ENCODE data around the gene KLF13. TPM values are rescaled to one million over a fixed set of nuclear protein-coding genes. Genes with fewer than 3 reads are reported as not detected.

The KLF13 gene
- total and polyA plus RNA-seq, 3 experiments from 2014 or later = 109 to 147 (median 145) TPM

- peaks cover 70% of the 10 kb centered on the region for H3K4me1 ChIP-seq (ENCODE audit: insufficient read depth, low read length)
- ChIA-PET POLR2A (interaction anchor here (0.5 to 2.1 kb wide), 2 partner anchors 35 to 62 kb away, joined by 3 to 4 read pairs; no protein-coding TSS in a partner anchor), CTCF (no interaction called here)
- Mint-ChIP-seq H3K9me3 (peaks cover 0 to 3% (median 0%) of the 10 kb centered on the region in 5 donors), H3K4me1 (peaks cover 77 to 96% (median 80%) of the 10 kb centered on the region in 3 donors), H3K4me3 (peak overlapping the region in 2 of 7 donors; percentile 27 to 51), H3K27ac (peak overlapping the region in 7 of 8 donors; percentile 5 to 90 (median 54)), H3K27me3 (peaks cover 0 to 2% of the 10 kb centered on the region in 2 donors), H3K36me3 (peaks cover 7 to 80% (median 14%) of the 10 kb centered on the region in 3 donors)
- H3K27me3 ChIP-seq (ENCODE audit: insufficient read depth, low read length, poor library complexity, severe bottlenecking) = no peaks in the 10 kb centered on the region
- no peak for DNase-seq
- no peak overlapping the region for H3K27ac ChIP-seq (ENCODE audit: low read depth, low read length)
- H3K9me3 ChIP-seq (ENCODE audit: low read length) = no peaks in the 10 kb centered on the region
- peaks cover 22% of the 10 kb centered on the region for H3K36me3 ChIP-seq (ENCODE audit: insufficient read depth, low read length)
- H3K4me3 ChIP-seq (ENCODE audit: low read length) = no peak overlapping the region
These were observed 46.6 kb downstream of the KLF13 start for GRCh38 chr15:31373096-31373865.

- H3K36me3 ChIP-seq (ENCODE audit: insufficient read depth, low read length) = peaks cover 29% of the 10 kb centered on the region
- peak in 1 of 5 donors; percentile 45 for DNase-seq
- Mint-ChIP-seq H3K27ac (peak overlapping the region in 3 of 8 donors; percentile 15 to 80 (median 72)), H3K36me3 (peaks cover 7 to 84% (median 14%) of the 10 kb centered on the region in 3 donors), H3K27me3 (peaks cover 0 to 2% of the 10 kb centered on the region in 2 donors), H3K4me1 (peaks cover 77 to 96% (median 81%) of the 10 kb centered on the region in 3 donors), H3K4me3 (peak overlapping the region in 1 of 7 donors; percentile 51), H3K9me3 (peaks cover 0 to 3% (median 0%) of the 10 kb centered on the region in 5 donors)
- H3K27ac ChIP-seq (ENCODE audit: low read depth, low read length) = no peak overlapping the region
- H3K9me3 ChIP-seq (ENCODE audit: low read length) = no peaks in the 10 kb centered on the region
- POLR2A ChIA-PET = interaction anchor here (2.1 kb wide), 1 partner anchor 61 kb away, joined by 4 read pairs; no protein-coding TSS in a partner anchor
- peaks cover 69% of the 10 kb centered on the region for H3K4me1 ChIP-seq (ENCODE audit: insufficient read depth, low read length)
- H3K27me3 ChIP-seq (ENCODE audit: insufficient read depth, low read length, poor library complexity, severe bottlenecking) = no peaks in the 10 kb centered on the region
- CTCF ChIA-PET = no interaction called here
- no peak overlapping the region for H3K4me3 ChIP-seq (ENCODE audit: low read length)
These were observed 47.3 kb downstream of the KLF13 start for GRCh38 chr15:31373970-31374369.

- Mint-ChIP-seq H3K4me3 (peak overlapping the region in 2 of 7 donors; percentile 26 to 50), H3K27ac (peak overlapping the region in 5 of 8 donors; percentile 15 to 82 (median 78)), H3K36me3 (peaks cover 6 to 86% (median 15%) of the 10 kb centered on the region in 3 donors), H3K27me3 (peaks cover 0 to 2% of the 10 kb centered on the region in 2 donors), H3K9me3 (peaks cover 0 to 3% (median 0%) of the 10 kb centered on the region in 5 donors), H3K4me1 (peaks cover 77 to 96% (median 81%) of the 10 kb centered on the region in 3 donors)
- POLR2A ChIA-PET = no interaction called here
- H3K27ac ChIP-seq (ENCODE audit: low read depth, low read length) = no peak overlapping the region
- H3K27me3 ChIP-seq (ENCODE audit: insufficient read depth, low read length, poor library complexity, severe bottlenecking) = no peaks in the 10 kb centered on the region
- H3K4me3 ChIP-seq (ENCODE audit: low read length) = no peak overlapping the region
- peaks cover 64% of the 10 kb centered on the region for H3K4me1 ChIP-seq (ENCODE audit: insufficient read depth, low read length)
- CTCF ChIA-PET = no interaction called here
- no peaks in the 10 kb centered on the region for H3K9me3 ChIP-seq (ENCODE audit: low read length)
- peaks cover 34% of the 10 kb centered on the region for H3K36me3 ChIP-seq (ENCODE audit: insufficient read depth, low read length)
- DNase-seq = peak in 1 of 5 donors; percentile 19
These were observed 47.9 kb downstream of the KLF13 start for GRCh38 chr15:31374489-31374888.

GRCh38 chr15:31374986-31375385 lies 48.4 kb downstream of the KLF13 start:
- H3K4me3 ChIP-seq (ENCODE audit: low read length) = no peak overlapping the region
- Mint-ChIP-seq H3K4me3 (peak overlapping the region in 2 of 7 donors; percentile 36 to 50), H3K27me3 (peaks cover 0 to 2% of the 10 kb centered on the region in 2 donors), H3K9me3 (no peaks in the 10 kb centered on the region), H3K27ac (peak overlapping the region in 4 of 8 donors; percentile 33 to 82 (median 62)), H3K36me3 (peaks cover under 1 to 86% (median 14%) of the 10 kb centered on the region in 3 donors), H3K4me1 (peaks cover 76 to 95% (median 78%) of the 10 kb centered on the region in 3 donors)
- DNase-seq = peak in 1 of 5 donors; percentile 23
- CTCF ChIA-PET = no interaction called here
- H3K27ac ChIP-seq (ENCODE audit: low read depth, low read length) = no peak overlapping the region
- no peaks in the 10 kb centered on the region for H3K27me3 ChIP-seq (ENCODE audit: insufficient read depth, low read length, poor library complexity, severe bottlenecking)
- H3K36me3 ChIP-seq (ENCODE audit: insufficient read depth, low read length) = peaks cover 38% of the 10 kb centered on the region
- H3K9me3 ChIP-seq (ENCODE audit: low read length) = no peaks in the 10 kb centered on the region
- H3K4me1 ChIP-seq (ENCODE audit: insufficient read depth, low read length) = peaks cover 59% of the 10 kb centered on the region
- POLR2A ChIA-PET = no interaction called here

- DNase-seq = no peak
- ChIA-PET CTCF (interaction anchor here (1.0 to 1.2 kb wide), 2 partner anchors 10 to 161 kb away, joined by 3 read pairs; no protein-coding TSS in a partner anchor), POLR2A (no interaction called here)
- no peaks in the 10 kb centered on the region for H3K27me3 ChIP-seq (ENCODE audit: insufficient read depth, low read length, poor library complexity, severe bottlenecking)
- H3K9me3 ChIP-seq (ENCODE audit: low read length) = no peaks in the 10 kb centered on the region
- peaks cover 0 to 2% of the 10 kb centered on the region in 2 donors for H3K27me3 Mint-ChIP-seq
- no peak overlapping the region for H3K4me3 Mint-ChIP-seq
- no peak overlapping the region for H3K27ac ChIP-seq (ENCODE audit: low read depth, low read length)
- H3K36me3 Mint-ChIP-seq = peaks cover 0 to 91% (median 15%) of the 10 kb centered on the region in 3 donors
- H3K4me1 Mint-ChIP-seq = peaks cover 68 to 92% (median 70%) of the 10 kb centered on the region in 3 donors
- peak overlapping the region in 7 of 8 donors; percentile 15 to 82 (median 67) for H3K27ac Mint-ChIP-seq
- H3K36me3 ChIP-seq (ENCODE audit: insufficient read depth, low read length) = peaks cover 44% of the 10 kb centered on the region
- no peak overlapping the region for H3K4me3 ChIP-seq (ENCODE audit: low read length)
- H3K9me3 Mint-ChIP-seq = no peaks in the 10 kb centered on the region
- H3K4me1 ChIP-seq (ENCODE audit: insufficient read depth, low read length) = peaks cover 51% of the 10 kb centered on the region
These were observed 49.1 kb downstream of the KLF13 start for GRCh38 chr15:31375772-31376171.

- H3K9me3 Mint-ChIP-seq = no peaks in the 10 kb centered on the region
- peak overlapping the region in 2 of 7 donors; percentile 13 to 28 for H3K4me3 Mint-ChIP-seq
- CTCF ChIA-PET = interaction anchor here (1.0 to 1.2 kb wide), 2 partner anchors 11 to 162 kb away, joined by 3 read pairs; no protein-coding TSS in a partner anchor
- POLR2A ChIA-PET = no interaction called here
- H3K4me3 ChIP-seq (ENCODE audit: low read length) = no peak overlapping the region
- peaks cover 0 to 1% of the 10 kb centered on the region in 2 donors for H3K27me3 Mint-ChIP-seq
- H3K27ac Mint-ChIP-seq = peak overlapping the region; percentile 50 to 82 (median 68)
- H3K36me3 Mint-ChIP-seq = peaks cover 3 to 93% (median 18%) of the 10 kb centered on the region in 3 donors
- H3K36me3 ChIP-seq (ENCODE audit: insufficient read depth, low read length) = peaks cover 48% of the 10 kb centered on the region
- H3K4me1 ChIP-seq (ENCODE audit: insufficient read depth, low read length) = peaks cover 43% of the 10 kb centered on the region
- no peaks in the 10 kb centered on the region for H3K27me3 ChIP-seq (ENCODE audit: insufficient read depth, low read length, poor library complexity, severe bottlenecking)
- peaks cover 65 to 89% (median 67%) of the 10 kb centered on the region in 3 donors for H3K4me1 Mint-ChIP-seq
- no peak for DNase-seq
- no peaks in the 10 kb centered on the region for H3K9me3 ChIP-seq (ENCODE audit: low read length)
- no peak overlapping the region for H3K27ac ChIP-seq (ENCODE audit: low read depth, low read length)
These were observed 49.9 kb downstream of the KLF13 start for GRCh38 chr15:31376511-31376910.

- Histone ChIP-seq H3K27me3 (ENCODE audit: insufficient read depth, low read length, poor library complexity, severe bottlenecking) (no peaks in the 10 kb centered on the region), H3K9me3 (ENCODE audit: low read length) (no peaks in the 10 kb centered on the region), H3K36me3 (ENCODE audit: insufficient read depth, low read length) (peaks cover 48% of the 10 kb centered on the region), H3K4me1 (ENCODE audit: insufficient read depth, low read length) (peaks cover 38% of the 10 kb centered on the region), H3K4me3 (ENCODE audit: low read length) (no peak overlapping the region), H3K27ac (ENCODE audit: low read depth, low read length) (no peak overlapping the region)
- Mint-ChIP-seq H3K36me3 (peaks cover 4 to 94% (median 20%) of the 10 kb centered on the region in 3 donors), H3K9me3 (no peaks in the 10 kb centered on the region), H3K27ac (peak overlapping the region in 5 of 8 donors; percentile 43 to 82 (median 63)), H3K4me1 (peaks cover 67 to 87% (median 68%) of the 10 kb centered on the region in 3 donors), H3K4me3 (no peak overlapping the region), H3K27me3 (peaks cover 0 to 1% of the 10 kb centered on the region in 2 donors)
- POLR2A ChIA-PET = interaction anchor here (1.2 to 2.3 kb wide), 3 partner anchors 13 to 51 kb away, joined by 3 to 7 read pairs (median 3); partner anchors contain the start of gene KLF13
- no peak for DNase-seq
- CTCF ChIA-PET = interaction anchor here (1.1 to 2.2 kb wide), 4 partner anchors 11 to 112 kb away, joined by 3 to 13 read pairs (median 8); no protein-coding TSS in a partner anchor
These were observed 50.4 kb downstream of the KLF13 start for GRCh38 chr15:31377030-31377429.
